NCI-H2029 (cell line): ENCODE results near the gene SNX10.

Experiments
- DNase-seq: peaks from one replicate; lab custom pipeline; 2025; lab: John Stamatoyannopoulos, UW

SNX10 gene

GRCh38 chr7:26369593-26369992 is 77.9 kb downstream of the SNX10 start:
- peak; percentile 7 for DNase-seq

GRCh38 chr7:26370011-26370410 is 78.3 kb downstream of the SNX10 start:
- DNase-seq: no peak

GRCh38 chr7:26372249-26372648 is 80.6 kb downstream of the SNX10 start:
- DNase-seq: no peak

DNA sequence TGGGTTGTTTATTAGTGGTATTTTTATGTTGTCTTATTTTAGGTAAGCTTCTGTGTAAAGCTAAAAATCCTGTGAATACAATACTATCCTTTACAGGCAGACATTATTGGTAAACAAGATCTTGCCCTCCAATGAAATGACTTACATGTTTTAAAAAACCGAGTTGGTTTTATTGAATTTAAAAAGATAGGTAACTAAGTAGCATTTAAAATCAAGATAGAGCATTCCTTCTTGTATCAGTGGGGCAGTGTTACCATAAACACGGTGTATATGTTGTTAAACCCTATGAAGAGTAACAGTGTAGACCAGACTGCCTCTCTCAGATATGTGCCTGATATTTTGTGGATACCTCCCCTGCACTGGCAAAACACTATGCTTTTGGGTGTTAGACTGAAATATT is 81.0 kb downstream of the SNX10 start:
- no peak for DNase-seq

DNA sequence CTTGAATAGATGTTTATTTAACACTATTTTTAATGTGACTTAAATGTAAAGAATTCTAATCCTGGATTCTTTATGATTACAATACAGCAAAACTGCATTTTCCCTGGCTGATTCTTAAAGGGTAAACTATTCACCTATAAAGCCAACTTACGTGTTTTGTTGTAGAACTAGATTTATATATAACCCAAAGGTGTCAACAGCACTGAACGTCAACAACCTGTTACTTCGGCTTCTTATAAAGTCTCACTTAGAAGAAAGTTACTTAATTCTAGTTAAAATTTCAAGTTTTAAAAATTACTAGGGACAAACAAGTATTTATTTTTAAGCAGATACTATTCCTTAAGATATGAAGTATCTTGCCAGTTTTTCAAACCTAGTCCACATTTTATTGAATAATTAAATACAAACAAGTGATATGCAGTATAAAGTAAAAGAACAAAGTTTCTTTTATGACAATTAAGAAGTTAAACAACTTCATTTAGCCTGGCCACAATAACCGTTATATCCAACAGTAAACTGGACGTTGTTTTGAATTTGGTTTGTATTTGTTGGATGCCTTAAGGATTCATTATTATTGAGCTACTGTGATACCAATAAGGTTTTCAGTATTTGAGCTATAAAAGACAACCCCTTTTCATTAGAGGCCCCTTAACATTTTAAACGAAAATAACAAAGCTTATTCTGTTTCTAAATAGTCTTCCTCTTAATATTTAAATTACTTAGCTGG is 83.1 kb downstream of the SNX10 start:
- DNase-seq: no peak

GRCh38 chr7:26375726-26376174 is 84.1 kb downstream of the SNX10 start:
- DNase-seq: no peak

DNA sequence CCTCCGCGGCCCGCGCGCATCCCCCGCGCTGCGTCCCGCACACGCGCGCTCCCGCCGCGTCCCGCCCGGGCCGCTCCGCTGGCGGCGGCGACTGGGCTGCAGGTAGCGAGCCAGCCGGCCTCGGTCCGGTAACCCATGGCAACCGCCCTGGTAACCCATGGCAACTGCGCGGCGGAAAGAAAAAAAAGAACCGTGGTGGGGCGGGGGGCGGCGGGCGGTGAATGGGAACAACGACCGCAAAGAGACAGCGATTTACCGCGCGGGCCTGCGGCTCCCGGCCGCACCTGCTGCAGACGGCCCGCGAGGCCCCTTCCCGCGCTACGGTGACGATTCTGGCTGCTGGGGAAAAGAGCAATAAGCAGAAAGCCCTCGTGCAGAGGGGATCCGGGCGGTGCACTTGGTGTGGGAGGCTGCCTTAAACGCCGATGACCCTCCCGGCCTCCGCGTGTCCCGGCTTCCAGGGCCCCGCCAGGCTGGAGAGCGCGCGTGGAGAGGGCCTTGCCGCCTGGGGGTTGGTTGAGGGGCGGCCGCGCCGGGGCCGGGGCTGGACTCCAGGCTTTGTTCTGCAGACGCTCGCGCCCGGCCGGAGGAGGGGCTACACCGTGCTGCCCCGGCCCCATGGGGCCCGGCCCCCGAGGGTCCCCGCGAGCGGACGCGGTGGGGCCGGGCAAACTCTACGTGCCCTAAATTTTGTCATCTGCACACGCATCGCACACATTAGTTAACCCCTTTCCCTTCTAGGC is 84.7 kb downstream of the SNX10 start:
- DNase-seq: peak; percentile 41

- no peak for DNase-seq
Measured at GRCh38 chr7:26378016-26378415, 86.4 kb downstream of the SNX10 start.

DNA sequence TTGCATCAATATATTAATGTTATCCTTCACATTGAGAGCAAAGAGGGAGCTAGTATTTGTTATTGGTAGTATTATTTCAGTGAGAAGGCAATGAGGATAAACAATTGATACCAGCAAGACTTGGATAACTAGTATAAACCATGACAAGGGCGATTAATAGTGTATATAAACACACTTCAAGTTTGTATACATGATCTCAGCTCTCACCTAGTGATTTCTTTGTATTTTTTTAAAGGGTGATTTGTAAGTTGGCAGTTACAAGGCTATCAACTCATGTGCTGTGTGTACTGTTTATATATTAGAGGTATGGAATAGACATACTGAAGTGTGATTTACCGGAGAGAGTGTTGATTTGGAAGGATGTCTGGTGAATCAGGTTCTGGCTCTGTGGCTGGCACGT is 88.0 kb downstream of the SNX10 start:
- DNase-seq: peak; percentile 5

DNA sequence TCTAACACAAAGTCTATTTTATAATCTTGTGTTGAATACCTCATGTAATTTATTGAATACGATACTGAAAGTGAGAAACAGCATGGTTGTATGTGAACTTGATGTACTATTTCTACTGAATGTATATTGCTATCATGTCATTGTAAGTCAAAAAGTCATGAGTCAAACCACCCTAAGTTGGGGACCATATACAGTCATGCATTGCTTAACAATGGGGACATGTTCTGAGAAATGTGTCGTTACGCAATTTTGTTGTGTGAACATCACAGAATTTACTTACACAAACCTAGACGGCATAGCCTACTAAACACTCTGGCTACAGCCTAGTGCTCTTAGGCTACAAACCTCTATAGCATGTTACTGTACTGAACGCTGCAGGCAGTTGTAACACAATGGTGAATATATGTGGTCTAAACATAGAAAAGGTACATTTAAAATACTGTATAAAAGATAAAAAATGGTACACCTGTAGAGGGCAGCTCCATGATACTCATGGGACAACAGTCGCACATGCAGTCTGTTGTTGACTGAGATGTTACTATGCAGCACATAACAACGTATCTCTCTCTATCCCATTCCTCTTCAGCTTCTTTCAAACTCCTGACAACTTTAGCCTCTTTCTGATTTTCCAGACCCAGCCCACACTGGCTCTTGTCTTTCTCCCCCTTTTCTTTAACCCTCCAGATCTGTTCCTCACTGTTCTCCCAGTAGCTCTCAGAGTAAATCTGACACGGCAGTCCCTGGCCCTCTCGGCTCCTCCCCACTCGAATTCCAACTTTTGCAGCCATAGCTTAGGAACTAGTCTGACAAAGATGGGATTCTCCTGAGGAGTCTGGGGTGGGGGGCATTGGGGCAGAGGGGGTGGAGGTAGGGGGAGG is 90.1 kb downstream of the SNX10 start:
- no peak for DNase-seq

- DNase-seq: no peak
Measured at GRCh38 chr7:26385240-26385639, 93.6 kb downstream of the SNX10 start.

DNA sequence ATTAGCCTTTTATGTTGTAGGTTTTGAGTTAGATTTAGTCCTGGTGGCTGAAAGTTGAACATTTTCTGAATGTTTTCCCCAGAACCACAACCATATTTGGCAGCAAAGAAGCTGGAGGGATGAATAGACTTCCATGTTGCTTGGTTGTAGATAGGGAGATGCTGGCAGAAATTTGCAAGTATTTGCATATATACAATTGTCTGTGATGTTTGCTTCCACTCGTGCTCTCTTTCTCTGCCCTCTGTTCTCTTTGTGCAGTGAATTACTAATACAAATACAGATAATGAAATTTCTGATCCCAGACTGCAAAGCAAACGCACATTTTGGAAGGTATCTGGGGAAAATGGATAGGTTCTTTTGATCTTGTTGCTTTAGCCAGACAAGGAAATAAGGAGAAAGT is 96.1 kb downstream of the SNX10 start:
- DNase-seq: no peak

DNA sequence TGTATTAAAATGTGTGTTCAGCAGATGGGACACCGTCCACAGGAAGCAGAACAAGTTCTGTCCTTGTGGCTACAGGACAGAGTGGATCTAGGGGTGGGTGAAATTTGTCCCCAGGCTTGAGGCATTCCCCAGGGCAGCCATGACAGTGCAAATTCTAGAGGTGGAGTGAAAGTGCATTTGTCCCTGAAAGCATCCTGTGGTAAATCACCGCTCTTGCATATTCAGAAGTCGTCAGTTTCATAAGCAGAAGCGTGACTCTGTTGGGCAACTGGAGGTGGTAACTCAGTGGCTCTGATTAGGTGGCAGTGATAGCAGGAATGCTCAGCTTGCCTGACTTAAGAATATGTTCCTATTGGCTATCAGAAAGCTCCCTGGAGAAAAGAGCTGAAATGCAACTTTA is 96.6 kb downstream of the SNX10 start:
- DNase-seq: no peak

DNA sequence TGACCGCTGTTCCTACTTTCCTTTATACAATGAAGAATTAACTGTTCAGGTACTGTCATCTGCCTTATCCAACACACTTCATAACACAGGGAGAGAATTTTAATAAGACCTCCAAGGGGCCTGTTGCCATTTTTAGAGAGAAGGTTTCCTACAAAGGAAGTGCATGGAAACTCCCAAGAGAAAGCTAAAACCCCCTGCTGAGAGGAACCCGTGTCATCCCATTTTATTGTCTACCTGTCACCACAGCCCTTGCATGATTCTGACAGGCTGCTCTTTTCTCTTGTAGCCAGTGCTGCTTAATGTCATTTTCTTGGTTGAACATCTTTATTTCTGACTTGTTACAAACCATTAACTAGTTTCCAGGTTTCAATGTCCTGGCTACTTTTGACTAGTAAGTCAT is 98.4 kb downstream of the SNX10 start:
- DNase-seq: no peak

- DNase-seq: no peak
Measured at GRCh38 chr7:26393818-26394217, 102.2 kb downstream of the SNX10 start.

GRCh38 chr7:26397332-26397731 is 105.7 kb downstream of the SNX10 start:
- no peak for DNase-seq

DNA sequence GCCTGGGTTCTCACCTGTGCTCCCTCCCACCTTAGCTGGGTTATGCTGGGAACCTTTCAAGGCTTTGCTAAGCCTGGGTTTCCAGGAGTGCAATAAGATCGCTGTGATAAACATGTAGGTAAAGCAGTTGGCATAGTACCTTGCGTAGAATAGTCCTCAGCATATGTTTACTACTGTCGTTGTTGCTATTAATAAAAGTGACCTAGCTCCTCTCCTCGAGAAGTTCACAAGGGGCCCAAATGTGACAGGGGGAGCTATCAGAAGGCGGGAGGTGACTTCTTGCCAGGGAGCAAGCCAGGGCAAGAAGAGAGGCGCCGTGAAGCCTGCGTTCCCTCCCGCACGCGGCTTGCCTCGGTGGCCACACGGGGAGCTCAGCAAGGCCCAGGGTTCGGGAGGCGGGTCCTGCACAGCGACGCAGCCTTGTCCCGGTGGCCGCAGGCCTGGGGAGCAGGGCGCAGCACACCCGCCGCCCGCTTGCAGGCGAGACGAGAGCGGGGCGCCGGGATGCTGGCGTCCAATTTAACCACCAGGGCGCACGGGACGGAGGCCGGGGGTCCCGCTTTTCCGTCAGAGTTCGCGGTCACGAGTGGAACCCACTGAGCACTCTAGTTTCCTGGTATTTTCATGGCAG is 106.2 kb downstream of the SNX10 start:
- DNase-seq: no peak

GRCh38 chr7:26398427-26398755 is 106.7 kb downstream of the SNX10 start:
- peak; percentile 21 for DNase-seq

DNA sequence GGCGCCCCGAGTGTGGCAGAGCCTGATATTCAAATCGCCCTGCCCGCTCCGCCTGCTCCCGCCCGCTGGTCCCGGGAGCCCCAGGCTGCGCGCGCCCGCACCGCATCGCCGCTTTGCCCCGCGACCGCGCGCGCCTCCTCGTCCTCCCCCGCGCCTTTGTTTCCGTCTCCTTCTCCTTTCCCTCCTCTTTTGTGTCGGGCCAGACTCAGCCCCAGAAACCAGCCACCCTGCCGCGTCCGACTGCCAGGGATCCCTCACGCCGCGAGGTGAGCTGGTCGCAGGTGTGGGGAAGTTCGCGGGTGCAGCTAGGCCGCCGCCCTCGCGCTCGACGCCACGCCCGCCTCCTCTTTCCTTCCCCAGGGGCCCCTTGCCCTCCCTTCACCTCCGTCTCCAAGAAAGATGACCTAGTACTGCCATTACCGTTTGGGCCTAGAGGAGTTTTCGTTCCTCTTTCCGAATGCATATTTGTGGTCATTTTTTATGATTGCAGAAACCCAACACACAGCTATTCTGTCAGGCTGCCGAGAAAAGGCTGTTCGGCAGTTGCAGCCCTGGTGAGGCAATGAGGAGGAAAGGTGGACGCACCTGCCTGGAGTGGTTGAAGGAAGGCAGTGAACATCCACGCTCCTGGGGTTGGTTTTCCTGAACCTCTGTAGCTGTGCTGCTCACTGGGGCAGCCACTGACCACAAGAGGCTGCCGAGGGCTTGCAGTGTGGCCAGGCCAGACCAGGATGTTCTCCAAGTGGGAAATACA is 107.3 kb downstream of the SNX10 start:
- DNase-seq: peak; percentile 17

DNA sequence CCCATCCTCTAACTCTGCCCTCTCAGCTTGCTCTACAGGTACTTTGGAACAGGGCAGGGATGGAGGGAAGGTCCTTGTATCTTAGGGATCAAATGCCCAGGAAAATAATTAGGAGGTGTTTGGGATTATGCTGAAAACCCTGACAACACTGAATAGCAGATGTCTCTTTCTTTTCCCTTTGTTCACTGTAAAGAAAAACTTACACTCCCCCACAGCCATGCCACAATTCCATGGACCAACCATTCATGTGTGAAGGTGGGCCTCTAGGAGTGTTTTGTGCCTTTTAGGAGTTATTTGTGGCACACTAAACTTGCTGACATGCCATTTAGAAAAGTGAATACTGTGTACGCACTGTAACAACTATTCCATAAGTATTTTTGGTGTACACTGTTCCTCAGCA is 108.1 kb downstream of the SNX10 start:
- no peak for DNase-seq

- no peak for DNase-seq
Measured at GRCh38 chr7:26403640-26404039, 112.0 kb downstream of the SNX10 start.
